ELF-1 (cell line): ENCODE data around the gene PPP1R9B.

Experiments
- DNase-seq: peaks from one replicate; pipeline ENCODE4 v3.0.0-alpha.2; 2016; ENCODE audit warnings: low read depth, low spot score

The PPP1R9B gene

GRCh38 chr17:50155115-50155819 lies 4.8 kb upstream of the PPP1R9B start:
- no peak for DNase-seq

- DNase-seq = no peak
Measured at GRCh38 chr17:50154604-50155003, 4.1 kb upstream of the PPP1R9B start.

GRCh38 chr17:50153650-50154575 lies 3.4 kb upstream of the PPP1R9B start:
- DNase-seq = no peak

- DNase-seq = no peak
Measured at GRCh38 chr17:50152736-50153135, 2.3 kb upstream of the PPP1R9B start.

GRCh38 chr17:50151937-50152547 lies 1.6 kb upstream of the PPP1R9B start:
- DNase-seq = peak; percentile 90

DNA sequence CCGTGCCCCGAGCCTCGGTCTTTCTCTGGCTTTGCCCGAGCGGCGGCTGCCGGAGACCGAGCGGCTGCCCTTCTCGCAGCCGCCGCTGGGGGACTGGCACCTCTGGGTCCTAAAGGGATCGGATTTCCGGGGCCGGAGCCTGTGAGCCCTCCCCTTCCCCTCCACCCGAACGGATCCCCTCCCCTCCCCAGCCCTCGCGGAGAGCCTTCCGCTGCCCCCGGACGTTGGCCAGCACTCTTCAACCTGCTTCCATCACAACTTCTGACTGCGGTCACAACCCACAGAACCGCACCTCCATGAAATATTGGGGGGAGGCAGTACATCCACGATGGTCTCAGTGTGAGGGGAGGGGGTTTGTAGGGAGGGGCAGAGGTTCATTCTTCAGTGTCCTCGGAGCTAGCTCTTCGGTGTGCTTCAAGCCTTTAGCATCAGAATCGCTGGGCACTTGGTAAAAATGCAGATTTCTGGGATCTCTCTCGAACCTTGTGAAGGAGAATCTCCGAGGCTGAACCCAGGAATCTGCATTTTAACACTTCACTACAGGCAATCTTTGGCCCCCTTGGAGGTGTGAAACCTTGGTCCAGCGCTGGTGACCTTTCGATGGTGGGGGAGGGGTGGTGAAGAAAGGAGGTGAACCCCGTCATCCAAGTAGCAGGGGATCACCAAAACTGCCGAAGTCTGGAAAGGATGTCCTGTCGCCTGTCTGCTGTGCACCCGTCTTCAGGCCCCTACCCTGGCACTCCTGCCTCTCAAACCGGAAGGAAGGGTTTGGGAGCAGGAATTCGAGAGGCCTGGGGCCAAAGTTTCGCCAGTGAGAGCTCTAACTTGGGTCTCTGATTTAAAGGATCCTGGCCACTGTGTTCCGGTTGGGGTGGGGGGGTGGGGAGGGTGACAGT lies 812 bp upstream of the PPP1R9B start:
- DNase-seq = peak; percentile 87

GRCh38 chr17:50149417-50150353 lies 792 bp downstream of the PPP1R9B start:
- peak; percentile 77 for DNase-seq

GRCh38 chr17:50149091-50149416 lies 1.4 kb downstream of the PPP1R9B start:
- DNase-seq = peak; percentile 26

GRCh38 chr17:50148226-50149090 lies 2.0 kb downstream of the PPP1R9B start:
- peak; percentile 43 for DNase-seq

GRCh38 chr17:50147841-50148225 lies 2.6 kb downstream of the PPP1R9B start:
- DNase-seq = peak; percentile 32

GRCh38 chr17:50146927-50147665 lies 3.4 kb downstream of the PPP1R9B start:
- no peak for DNase-seq

GRCh38 chr17:50146230-50146926 lies 4.1 kb downstream of the PPP1R9B start:
- DNase-seq = no peak

DNA sequence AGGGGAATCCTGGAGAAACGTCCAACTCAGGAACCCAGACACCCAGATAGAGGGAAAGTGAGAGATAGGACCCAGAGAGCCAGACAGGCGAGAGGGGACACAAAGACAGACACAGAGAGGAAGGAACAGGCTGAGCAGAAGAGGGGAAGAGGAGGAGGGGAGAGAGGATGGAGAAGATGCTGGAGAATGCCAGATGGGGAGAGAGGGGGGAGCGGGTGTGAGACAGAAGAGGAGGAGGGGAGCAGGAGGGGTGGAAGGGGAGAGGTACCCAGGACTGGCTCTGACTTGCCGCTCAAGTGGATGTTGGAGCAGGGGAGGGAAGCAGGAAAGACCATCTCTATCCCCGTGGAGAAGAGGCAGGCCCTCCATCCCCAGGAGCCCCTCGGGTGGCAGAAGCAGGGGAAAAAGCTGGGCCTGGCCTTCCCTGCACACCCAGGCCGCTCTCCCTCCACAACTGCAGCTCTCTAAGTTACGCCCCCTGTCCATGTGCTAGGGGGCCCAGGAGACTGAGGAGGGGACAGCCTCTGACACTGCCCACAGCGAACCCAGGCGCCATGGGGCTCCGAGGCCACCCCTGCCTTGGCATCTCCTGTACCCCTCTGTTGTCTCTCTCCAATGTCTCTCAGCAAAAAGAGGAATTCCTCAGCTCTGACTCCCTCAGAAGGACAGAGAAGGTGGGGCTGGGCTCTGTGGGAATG lies 4.8 kb downstream of the PPP1R9B start:
- no peak for DNase-seq

GRCh38 chr17:50144845-50145531 lies 5.5 kb downstream of the PPP1R9B start:
- no peak for DNase-seq

DNA sequence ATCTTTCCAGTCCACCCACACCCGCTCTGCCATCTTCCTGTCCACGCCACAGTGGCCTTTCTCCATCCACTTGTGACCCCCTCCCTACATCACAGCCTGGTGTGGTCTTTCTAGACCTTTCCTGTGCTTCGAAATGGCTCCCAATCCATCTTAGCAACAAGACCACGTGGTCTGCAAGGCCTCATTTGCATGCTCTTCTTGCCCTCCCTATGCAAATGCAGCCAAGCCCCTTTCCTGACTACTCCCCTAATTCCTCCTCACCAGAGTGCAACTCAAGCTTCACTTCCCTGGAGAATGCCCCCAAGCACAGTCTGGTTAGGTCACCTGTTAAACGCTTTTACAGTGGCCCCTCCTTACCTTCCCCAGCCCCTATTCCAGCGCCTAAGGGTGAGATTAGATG lies 6.1 kb downstream of the PPP1R9B start:
- no peak for DNase-seq

- DNase-seq = no peak
Measured at GRCh38 chr17:50143461-50144176, 6.9 kb downstream of the PPP1R9B start.
